Right hindlimb (tissue), 1 donor: ENCODE results near the gene CACFD1.

Experiments used
- DNase-seq: peaks from one replicate; pipeline ENCODE4 v3.0.0-alpha.2; 2018

CACFD1 gene

DNA sequence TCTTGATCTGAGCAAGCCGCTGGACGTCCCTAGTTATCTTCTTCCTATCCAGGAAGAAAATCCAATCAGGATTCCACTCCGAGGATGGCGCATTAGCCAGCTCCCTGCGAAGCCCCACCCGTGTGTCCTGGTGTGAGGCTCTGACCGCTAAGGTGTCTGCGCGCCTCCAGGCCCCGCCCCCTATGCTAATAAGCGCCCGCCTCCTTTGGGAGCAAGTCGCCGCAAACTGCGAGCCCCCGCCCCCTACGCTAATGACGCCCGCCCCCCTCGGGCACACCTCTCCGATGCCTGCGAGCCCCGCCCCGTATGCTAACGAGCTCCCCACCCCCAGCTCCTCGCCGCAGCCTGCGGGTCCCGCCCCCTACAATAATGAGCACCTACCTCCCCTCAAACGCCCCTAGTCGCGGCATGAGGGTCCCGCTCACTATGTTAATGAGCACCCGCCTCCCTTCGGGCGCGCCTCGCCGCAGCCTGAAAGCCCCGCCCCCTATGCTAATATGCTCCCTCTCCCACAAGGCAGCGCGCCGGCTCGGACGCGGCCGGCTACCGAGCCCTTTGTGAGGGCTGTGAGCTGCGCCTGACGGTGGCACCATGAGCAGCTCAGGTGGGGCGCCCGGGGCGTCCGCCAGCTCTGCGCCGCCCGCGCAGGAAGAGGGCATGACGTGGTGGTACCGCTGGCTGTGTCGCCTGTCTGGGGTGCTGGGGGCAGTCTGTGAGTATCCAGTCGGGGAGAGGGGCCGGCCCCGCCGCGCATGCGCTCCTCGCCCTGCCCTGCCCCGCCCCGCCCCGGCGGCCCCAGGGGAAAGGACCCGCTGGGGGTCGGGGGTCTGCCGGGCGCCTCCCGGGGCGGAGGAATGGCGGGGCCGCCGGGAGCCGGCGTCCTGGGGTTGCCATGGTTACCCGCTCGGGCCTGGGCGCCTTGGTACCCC lies at the start of gene CACFD1:
CACFD1 (plus strand) TSS at position 503 of the 929 bp plus-strand sequence; CDS start at position 592, 89 bp downstream.
- DNase-seq, result peak; percentile 96

DNA sequence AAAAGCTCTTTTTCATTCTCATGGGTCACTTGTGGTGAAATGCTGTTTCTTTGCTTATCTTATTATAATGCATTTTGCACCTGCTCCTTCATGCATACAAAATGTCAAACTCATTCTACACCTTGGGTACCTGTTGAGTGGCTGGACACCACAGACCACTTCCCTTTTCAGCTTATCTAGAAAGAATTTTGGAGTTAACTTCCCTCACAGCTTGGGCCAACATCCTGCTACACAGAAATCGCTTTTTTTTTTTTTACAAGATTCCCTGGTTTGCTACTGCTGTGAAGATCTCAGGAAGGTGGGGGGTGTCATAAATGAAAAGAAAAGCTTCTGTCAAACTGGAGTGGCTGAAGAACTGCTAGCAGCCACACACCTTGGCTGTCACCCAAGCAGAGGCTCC lies 44.6 kb upstream of the CACFD1 start:
- DNase-seq, result no peak

DNA sequence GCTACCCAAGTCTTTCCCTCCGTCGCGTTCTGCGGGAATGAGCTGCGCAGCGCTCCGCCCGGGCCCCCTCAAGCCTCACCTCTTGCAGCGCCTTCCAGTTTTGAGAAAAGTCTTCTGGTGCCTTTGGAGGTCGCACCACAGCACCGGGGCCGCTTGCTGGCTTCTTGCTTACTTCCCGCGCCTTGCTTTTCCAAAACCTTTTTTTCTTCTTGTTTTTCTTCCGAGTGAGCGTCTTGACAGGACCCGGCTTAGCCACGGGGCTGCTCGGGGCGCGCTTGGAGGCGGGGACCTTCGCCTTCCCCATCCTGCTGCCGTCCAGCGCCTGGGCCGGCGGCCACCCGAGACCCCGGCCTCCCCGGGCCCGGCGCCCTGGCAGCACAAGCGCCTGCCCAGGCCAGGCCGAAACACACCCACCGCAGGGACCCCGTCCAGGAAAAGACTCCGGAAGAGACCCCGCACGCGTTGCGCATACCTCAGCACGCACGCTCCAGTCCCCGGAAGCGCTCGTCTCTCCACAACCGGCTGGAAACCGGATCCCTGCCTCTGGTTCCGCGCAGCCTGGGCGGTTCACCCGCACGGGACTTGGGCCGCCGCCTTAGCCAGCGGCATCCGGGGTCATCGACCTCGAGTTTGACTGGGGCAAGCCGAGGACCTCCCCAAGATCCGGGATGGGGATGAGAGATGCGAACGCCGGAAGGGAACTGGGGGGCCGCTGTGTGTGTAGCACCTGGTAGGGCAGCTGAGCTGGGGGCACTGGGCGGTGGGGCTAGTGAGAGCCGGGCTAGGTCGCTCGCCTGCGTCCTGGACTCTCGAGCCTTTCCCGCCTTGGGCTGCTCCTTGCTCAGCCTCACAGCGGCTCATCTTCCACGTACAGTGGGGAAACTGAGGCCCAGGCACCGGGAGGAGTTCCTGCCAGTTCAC lies 42.0 kb upstream of the CACFD1 start, which contains the start of gene REXO4:
REXO4 (minus strand) TSS at position 470 of the 921 bp plus-strand sequence; CDS start at position 304, 166 bp downstream.
- DNase-seq, result peak; percentile 91

- DNase-seq, result no peak
Observed at GRCh38 chr9:133419005-133419404, 40.8 kb upstream of the CACFD1 start.

GRCh38 chr9:133420392-133420827 lies 39.4 kb upstream of the CACFD1 start:
- DNase-seq, result no peak

DNA sequence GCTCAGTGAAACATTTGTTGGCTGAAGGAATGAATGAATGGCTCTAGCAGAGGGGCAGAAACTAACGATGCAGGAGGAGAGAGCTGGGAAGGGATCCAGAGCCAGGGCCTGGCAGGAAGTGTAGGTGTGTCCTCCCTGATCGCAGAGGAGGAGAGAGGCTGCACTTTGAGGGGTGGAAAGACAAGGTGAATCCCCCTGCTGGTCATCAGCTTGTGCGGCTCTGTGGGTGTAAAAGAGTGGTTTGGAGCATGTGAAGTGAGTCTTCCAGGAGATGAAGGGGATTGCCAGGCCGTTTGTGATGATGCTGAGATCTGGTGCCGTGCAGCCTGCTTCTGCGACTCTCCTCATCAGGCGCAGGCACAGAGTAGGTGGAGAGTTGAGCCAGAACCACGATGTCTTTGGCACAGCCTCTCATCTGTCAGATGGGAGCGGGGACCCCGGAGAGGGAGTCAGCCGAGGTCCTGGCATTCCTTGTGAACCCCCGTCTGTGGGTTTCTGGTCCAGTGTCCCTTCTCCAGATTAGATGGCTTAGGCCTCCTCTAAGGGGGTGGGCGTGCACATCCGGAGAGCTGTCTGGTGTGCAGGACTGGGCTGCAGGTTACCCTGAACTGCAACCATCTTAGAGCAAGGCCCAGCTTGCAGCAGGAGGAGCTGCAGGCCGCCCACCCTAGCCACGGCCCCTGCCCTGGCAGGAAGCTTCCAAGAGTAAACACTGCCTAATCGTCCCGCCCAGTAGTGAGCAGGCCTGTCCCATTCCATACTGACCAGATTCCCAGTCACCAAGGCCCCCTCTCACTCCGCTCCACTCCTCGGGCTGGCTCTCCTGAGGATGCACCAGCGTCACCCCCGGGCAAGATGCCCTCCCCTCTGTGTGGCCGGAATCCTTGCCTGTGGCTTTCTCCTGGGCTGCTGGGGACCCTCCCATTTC lies 37.9 kb upstream of the CACFD1 start, which contains the start of gene ADAMTS13:
ADAMTS13 (plus strand) TSS at position 753 of the 928 bp plus-strand sequence; CDS start at position 830, 77 bp downstream.
- DNase-seq, result no peak

DNA sequence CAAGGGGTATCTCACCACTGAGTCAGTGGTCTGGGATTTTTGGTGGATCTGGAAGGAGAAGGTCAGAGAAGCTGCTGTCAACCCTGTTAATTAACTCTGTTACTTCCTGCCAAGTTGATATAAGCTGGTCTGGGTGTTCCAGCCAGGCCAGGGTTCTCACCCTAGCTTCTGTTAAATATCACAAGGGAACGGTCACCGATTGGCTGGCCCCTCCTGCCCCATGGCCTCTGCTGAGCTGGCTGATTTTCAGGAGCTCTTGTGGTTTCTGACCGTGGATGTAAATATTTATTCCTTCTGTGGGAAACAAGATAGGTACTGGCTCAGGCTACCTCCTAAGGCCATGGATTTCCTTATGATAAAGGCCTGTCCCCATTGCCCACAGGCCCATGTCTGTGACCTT lies 36.6 kb upstream of the CACFD1 start:
- DNase-seq, result no peak

DNA sequence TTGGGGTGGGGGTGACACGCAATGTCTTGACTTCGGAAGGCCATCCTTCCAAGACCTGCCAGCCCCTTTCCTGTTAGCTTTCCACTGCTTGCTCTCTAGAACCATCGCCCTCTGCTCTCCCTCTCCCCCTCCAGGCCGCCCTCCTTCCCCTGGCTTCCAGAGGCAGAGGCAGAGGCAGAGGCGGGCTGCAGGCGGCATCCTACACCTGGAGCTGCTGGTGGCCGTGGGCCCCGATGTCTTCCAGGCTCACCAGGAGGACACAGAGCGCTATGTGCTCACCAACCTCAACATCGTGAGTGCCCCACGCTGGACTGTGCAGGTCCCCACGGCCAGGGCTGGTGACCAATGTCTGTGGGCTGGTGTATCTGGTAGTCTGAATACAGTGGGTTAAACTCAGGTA lies 35.6 kb upstream of the CACFD1 start:
- DNase-seq, result no peak

- DNase-seq, result no peak
Observed at GRCh38 chr9:133425049-133425632, 34.6 kb upstream of the CACFD1 start.

DNA sequence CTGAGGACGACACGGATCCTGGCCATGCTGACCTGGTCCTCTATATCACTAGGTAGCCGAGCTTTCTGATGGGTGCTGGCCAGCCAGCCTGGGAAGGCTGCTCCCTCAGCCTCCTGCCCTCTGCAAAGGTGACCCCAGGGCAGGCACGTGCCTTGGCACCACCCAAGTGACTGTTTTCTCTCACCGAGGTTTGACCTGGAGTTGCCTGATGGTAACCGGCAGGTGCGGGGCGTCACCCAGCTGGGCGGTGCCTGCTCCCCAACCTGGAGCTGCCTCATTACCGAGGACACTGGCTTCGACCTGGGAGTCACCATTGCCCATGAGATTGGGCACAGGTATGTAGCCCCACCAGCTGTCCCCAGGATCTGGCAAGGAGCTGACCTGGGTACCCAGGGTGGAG lies 33.8 kb upstream of the CACFD1 start:
- DNase-seq, result no peak

- no peak for DNase-seq
Observed at GRCh38 chr9:133427658-133428348, 32.0 kb upstream of the CACFD1 start.

GRCh38 chr9:133428617-133429101 lies 31.1 kb upstream of the CACFD1 start:
- peak; percentile 68 for DNase-seq

DNA sequence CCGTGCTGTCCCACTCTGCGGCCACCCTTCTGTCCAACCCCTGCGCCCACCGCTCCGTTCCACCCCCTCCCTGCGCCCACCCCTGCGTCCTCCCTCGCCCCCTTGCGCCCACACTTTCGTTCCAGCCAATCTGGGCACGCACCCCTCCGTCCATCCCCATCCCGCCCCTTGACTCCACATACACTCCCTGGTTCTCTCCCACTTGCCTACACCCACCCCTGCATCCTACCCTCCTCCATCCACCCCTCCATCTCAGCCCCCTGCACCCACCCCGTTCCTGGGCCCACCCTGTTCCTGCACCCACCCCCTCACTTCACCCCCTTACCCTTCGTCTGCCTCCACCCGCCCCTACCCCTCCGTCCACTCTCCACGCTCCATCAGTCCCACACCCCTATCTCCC lies 30.6 kb upstream of the CACFD1 start:
- DNase-seq, result no peak

- DNase-seq, result peak; percentile 55
Observed at GRCh38 chr9:133429641-133430161, 30.1 kb upstream of the CACFD1 start.

- no peak for DNase-seq
Observed at GRCh38 chr9:133430244-133430643, 29.5 kb upstream of the CACFD1 start.

- no peak for DNase-seq
Observed at GRCh38 chr9:133433351-133433843, 26.4 kb upstream of the CACFD1 start.

GRCh38 chr9:133436681-133437080 lies 23.1 kb upstream of the CACFD1 start:
- no peak for DNase-seq

DNA sequence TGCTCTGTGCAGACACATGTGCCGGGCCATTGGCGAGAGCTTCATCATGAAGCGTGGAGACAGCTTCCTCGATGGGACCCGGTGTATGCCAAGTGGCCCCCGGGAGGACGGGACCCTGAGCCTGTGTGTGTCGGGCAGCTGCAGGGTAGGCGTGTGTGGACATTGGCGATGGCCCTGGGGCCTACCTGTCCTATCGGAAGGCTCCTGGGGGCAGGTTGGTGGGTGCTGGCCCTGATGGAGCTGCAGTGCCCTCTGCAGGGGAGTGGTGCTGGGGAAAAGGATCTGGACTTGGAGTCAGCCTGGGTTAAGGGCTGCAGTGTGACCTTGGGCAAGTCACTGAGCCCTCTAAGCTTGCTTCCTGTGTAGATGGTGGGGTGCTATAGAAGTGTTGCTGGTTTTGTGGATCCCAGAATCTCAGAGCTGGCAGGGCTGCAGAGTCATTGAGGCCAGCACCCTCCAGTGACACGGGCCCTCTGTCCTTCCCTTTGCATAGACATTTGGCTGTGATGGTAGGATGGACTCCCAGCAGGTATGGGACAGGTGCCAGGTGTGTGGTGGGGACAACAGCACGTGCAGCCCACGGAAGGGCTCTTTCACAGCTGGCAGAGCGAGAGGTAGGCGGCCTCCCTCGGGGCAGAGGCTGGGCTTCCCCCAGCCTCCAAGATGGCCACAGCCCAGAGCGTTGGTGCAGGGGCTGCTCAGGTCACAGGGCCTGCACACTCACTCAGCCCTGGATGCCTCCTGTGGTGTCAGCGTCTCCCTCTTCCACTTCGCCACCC lies 21.8 kb upstream of the CACFD1 start:
- DNase-seq, result no peak

DNA sequence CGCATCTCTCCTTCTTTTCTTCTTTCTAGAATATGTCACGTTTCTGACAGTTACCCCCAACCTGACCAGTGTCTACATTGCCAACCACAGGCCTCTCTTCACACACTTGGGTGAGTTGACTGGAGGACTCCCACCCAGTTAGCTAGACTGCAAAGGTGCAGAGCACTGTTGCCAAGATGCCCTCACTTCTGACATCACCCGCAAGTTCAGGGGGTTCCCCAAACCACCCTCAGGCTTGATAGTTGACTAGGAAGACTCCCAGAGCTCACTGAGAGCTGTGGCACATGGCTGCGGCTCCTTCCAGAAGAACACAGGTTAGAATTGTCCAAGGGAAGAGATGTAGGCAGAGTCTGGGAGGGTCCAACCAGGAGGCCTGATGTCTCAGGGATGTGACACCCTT lies 20.4 kb upstream of the CACFD1 start:
- no peak for DNase-seq

GRCh38 chr9:133440874-133441273 lies 18.9 kb upstream of the CACFD1 start:
- DNase-seq, result no peak
